ENCODE data around the gene SORCS3.

SORCS3 gene

GRCh38 chr10:104831272-104831671 lies 190.2 kb downstream of the SORCS3 start:
- no peak overlapping the region for H3K4me3 ChIP-seq (ENCODE audit: low read depth, low read length)

- H3K4me3 ChIP-seq (ENCODE audit: low read depth, low read length), result no peak overlapping the region
These were observed 193.5 kb downstream of the SORCS3 start for GRCh38 chr10:104834580-104834979.

DNA sequence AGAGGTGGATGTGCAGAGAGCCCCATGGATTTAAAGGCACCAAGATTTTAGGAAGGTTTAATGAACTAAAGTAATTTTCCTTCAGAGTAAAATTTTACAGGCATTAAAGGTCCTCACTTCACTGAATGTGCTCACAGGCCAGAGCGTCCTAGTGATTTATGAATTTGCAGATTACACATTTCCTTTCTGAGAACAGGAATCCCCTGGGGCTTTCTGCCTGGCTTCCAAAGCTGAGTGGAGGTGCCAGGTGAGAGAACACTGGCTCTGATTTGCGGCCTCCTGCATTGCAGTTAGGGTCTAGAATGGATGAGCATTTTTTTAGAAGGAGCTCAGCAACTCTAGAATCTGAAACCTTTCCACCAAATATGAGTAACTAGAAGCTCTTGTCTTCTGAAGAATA lies 194.3 kb downstream of the SORCS3 start:
- H3K4me3 ChIP-seq (ENCODE audit: low read depth, low read length), result no peak overlapping the region

DNA sequence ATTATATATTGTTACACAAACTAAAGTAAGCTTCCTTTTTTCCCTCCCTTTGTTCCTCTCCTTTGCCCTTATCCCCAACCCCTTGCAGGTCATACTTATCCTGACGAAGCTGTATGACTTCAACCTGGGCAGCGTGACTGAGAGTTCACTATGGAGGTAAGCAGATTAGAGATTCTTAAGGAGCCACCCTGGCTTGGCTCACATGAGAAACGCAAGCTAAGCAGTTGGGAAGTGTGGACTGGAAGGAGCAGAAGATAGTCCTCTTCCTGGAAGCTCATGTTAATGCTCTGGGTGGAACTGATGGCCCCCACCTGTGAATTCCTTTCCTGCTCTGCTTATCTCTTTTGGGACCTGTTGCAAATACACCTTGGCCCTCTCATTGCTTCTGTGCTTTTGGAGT lies 201.6 kb downstream of the SORCS3 start:
- H3K4me3 ChIP-seq (ENCODE audit: low read depth, low read length), result no peak overlapping the region

DNA sequence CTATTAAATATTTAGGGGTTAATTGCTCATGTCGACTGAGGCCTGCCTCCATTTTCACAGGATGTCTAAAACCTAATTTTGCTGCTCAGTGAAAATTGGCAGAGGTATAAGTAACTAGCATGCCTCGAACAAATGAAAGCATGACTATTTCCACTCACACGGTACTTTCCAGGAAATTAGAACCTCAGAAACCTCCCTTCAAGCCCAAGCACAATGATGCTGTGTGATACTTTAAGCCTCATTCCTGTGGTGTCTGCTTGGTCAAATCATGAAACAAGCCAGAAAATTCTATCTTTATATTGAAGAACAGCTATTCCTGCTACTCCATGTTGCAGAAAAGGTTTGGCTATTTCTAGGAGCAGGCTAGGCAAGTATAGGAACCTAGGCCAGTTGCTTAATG lies 203.0 kb downstream of the SORCS3 start:
- H3K4me3 ChIP-seq (ENCODE audit: low read depth, low read length), result no peak overlapping the region

GRCh38 chr10:104850023-104850422 lies 208.9 kb downstream of the SORCS3 start:
- H3K4me3 ChIP-seq (ENCODE audit: low read depth, low read length), result no peak overlapping the region

DNA sequence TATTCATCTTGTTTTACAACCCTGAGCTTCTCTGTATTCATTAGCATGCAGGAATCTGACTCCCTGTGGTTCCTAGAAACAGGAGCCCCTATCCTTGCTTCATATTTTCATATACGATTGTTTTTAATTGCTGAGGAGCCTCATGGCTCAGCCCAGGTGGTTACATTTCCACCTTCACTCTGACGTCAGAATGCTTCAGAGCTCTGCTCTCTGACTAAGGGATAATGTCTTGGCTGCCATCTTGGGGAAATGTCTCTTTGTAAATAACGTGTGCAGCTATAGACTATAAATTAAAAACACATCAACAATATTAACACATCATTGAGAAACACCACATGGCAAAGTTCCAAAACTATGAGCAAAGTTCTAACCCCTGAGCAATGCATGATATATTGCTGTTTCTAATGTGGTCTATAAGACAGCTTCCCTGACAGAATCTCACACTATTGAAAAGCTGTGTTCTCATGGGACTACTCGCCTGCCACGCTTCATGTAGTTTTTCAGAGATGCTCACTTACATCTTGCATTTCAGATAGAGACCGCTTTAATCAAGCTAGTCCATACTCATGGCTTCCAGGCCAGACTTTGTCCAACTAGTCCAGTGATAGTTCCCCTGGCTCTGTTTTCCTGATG lies 227.0 kb downstream of the SORCS3 start:
- no peak overlapping the region for H3K4me3 ChIP-seq (ENCODE audit: low read depth, low read length)

DNA sequence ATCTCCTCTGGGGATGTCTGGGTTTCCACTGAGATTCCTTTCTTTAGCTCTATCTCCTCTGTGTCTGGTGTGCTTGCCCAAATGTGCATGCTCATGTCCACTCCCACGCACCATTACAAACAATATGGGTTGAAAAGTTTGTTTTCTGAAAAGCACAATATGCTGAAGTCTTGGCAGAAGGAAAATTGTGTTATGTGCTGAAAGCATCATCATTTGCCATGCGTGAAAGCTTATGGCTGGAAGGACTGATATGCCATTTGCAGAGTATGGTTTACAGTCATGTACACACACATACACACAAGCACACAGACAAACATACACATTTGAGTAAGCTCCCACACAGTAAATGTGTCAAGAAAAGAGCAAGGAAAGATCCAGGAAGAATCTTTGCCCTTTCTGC lies 231.6 kb downstream of the SORCS3 start:
- H3K4me3 ChIP-seq (ENCODE audit: low read depth, low read length), result no peak overlapping the region

- H3K4me3 ChIP-seq (ENCODE audit: low read depth, low read length), result no peak overlapping the region
These were observed 232.1 kb downstream of the SORCS3 start for GRCh38 chr10:104873161-104873560.

DNA sequence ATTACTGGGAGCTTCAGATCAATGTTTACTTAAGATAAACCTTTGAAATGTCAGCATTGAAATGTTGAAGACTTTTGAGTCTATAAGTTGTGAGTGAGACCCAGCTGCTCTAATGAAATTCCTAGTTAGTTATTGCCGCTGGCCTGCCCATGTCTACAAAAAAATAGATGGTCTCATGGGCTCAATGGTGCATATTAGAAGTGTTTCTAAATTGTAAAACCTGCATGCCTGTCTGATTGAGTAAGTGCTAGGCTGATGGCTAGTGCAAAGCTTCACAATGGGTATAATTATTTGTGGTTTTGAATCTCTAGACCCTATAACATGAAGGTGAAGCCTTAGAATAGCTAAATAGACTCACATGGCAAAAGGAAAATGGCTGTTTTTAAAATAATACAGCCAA lies 234.5 kb downstream of the SORCS3 start:
- H3K4me3 ChIP-seq (ENCODE audit: low read depth, low read length), result no peak overlapping the region

DNA sequence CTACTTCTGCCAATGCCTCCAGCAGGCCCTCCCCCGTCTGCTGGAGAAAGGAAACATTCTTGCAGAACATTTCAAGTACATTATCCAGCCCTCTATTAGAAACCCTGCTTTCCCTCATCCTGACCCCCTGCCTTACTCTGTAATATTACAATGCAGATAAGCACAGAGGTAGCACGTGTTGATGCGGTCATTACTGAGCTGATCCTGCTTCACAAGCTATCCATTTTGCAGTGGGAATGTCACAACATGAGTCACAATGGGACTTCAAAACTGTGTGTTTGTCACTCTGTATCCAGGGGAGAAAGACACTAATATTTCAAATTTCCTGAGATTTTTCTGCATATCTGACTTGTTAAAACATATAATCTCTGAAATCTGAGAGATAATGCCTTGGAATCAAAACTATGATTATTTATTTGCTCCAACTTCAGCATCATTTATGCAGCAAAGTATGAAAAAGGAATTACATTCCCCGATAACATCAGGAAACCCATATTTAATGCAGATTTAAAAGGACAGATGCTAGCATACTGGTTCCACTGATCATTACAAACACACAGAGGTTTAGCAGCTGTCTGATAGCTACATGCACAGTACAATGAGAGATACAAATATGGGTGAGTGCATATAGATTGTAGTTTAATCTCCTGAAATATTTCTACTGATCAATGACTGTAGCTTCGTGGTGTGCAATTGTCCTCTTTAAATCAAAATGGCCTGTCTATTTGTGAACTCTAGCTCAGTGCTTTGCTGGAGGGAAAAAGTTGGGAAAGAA lies 239.7 kb downstream of the SORCS3 start:
- H3K4me3 ChIP-seq (ENCODE audit: low read depth, low read length), result no peak overlapping the region

GRCh38 chr10:104881740-104882139 lies 240.7 kb downstream of the SORCS3 start:
- H3K4me3 ChIP-seq (ENCODE audit: low read depth, low read length), result no peak overlapping the region

DNA sequence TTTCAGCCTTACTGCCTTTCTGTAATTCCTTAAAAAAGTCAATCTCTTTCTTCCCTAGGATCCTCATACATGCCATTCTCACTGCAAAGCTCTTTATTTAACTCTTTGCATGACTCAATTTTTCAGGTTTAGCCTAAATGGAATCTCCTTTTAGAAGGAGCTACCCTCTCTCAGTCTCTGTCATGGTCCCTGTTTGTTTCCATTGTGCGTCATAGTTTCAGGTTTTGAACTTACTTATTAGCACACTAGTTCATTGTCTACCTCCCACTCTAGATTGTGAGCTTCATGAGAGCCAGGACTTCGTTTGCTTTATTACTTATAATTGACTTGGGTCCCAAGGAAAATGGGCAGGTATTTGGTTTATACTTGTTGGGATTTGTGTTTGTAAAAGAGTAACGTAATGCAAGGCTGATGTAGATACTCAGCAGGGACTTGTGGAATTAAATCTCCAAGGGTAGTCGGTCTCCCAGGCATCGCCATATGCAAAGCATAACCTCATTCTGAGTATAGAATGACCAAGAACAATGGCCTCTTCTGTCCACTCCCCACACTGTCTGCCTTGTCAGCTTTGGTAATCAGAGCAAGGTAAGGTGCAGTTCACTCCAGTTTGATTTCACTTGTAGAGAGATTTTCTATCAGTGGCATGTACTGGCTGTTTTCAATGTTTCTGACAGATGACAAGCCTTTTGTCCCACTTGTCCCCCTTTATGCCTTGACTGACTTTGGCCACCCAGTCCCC lies 252.0 kb downstream of the SORCS3 start:
- H3K4me3 ChIP-seq (ENCODE audit: low read depth, low read length), result no peak overlapping the region

GRCh38 chr10:104893701-104894100 lies 252.6 kb downstream of the SORCS3 start:
- H3K4me3 ChIP-seq (ENCODE audit: low read depth, low read length), result no peak overlapping the region

DNA sequence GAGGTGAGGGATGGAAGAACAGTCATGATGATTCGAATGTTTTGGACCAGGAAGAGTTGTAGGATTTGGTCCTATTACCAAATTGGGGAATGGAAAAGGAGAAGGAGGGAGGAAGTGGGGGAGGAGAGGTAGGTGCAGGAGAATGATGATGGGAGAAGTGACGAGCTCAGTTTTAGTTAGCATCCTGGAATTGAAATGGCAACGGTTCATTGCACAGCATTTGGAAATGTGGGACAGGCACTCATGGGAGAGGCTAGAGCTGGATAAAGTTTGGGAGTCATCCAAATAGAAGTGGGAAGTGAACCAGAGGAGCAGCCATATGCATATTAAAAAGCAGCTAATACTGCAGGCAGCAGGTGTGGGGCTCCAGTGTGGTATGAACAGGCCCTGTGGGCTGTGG lies 253.6 kb downstream of the SORCS3 start:
- H3K4me3 ChIP-seq (ENCODE audit: low read depth, low read length), result no peak overlapping the region

- H3K4me3 ChIP-seq (ENCODE audit: low read depth, low read length), result no peak overlapping the region
These were observed 254.5 kb downstream of the SORCS3 start for GRCh38 chr10:104895541-104895940.

DNA sequence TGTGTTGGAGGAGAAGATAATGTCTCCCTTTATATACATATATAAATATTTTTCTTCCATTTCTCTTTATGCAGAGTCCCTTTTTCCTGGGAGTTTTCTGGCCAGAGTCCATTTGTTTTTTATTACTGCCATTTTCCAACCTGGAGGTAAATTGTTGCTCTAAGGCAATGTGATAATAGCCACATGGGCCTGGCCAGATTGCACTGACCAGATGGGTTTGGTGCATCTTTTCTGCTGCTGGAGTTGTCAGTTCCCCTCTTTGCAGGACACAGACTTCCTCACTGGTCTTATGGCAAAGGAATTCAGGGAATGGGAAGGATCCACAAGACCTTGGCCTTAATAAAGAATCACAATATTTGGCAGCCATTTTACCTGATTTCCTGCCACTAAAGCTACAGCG lies 254.9 kb downstream of the SORCS3 start:
- H3K4me3 ChIP-seq (ENCODE audit: low read depth, low read length), result no peak overlapping the region

DNA sequence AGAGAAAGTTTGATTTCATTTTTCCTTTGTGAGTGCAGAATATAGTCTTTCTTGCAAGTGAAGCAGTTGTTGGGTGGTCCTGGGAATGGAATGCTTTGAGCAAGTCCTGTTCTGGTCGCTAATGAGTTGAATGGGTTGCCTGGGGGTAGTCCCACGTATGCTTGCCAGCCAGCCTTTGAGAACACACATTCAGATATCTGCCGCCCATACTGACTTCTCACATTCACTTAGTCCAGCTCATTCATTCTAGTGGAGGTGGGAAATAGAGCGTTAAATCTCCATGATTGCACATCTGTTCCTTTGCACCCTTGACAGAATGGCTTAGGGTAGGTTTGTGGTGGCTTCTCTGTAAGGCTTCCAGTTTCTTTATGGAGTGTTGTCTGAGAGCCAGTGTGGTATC lies 256.6 kb downstream of the SORCS3 start:
- H3K4me3 ChIP-seq (ENCODE audit: low read depth, low read length), result no peak overlapping the region

DNA sequence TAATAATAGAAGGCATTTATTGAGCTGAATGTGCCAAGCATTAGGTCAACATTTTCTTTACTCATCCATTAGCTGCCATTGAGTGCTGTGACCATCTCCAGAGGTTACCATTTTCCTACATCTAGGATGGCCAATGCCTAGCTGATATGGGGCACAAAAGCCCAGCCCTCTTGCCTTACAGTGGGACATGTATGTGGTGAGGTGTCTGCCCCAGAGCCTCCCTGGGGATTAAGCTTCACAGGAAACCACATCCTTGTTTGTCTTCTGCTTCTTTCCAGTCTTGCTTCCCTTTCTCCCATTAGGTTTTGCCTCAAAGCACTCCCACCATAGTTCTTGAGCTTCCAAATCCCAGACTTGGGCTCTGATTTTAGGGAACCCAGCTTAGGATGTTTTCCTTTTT lies 258.7 kb downstream of the SORCS3 start:
- H3K4me3 ChIP-seq (ENCODE audit: low read depth, low read length), result no peak overlapping the region

DNA sequence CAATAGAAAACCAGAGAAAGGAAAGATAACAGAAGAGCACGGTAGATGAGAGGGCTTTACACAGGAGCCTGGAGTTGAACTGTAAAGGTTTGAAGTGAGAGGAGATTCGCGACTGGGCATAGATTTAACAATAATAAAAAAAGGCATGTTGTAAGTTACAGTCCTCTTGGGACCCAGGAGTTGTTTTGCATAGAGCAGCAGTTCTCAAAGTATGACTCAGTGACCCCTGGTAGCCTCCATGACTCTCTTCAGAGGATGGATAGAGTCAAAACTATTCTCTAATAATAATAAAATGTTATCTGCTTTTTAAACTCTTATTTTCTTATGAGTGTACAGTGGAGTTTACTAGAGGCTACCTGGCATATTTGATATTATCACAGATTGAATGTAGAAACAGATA lies 262.3 kb downstream of the SORCS3 start:
- no peak overlapping the region for H3K4me3 ChIP-seq (ENCODE audit: low read depth, low read length)

DNA sequence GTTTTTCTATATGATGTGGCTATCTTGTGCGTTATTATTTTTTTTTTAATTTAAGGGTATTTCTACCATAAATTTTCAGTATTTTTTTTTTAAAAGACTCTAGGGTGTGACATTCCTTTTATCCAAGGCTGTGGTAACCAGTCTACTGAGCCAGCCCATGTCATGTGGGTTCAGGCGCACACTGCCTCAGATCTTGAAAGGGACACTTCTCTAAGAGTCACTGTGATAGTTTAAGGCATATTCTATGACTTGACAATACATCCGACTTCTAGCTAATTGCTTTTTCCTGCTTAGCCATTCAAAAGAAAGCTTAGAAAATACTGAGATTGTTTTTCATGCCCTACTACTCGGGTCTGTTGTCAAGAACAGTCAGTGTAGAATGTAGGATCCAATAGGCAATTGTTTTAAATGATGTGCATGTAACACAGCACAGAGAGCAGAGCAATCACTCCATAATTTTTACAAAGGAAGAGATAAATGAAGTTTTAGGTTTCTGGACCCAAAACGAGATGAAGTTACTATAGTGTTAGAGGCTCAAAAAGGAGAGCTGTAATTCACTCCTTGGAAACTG lies 263.7 kb downstream of the SORCS3 start:
- H3K4me3 ChIP-seq (ENCODE audit: low read depth, low read length), result no peak overlapping the region

DNA sequence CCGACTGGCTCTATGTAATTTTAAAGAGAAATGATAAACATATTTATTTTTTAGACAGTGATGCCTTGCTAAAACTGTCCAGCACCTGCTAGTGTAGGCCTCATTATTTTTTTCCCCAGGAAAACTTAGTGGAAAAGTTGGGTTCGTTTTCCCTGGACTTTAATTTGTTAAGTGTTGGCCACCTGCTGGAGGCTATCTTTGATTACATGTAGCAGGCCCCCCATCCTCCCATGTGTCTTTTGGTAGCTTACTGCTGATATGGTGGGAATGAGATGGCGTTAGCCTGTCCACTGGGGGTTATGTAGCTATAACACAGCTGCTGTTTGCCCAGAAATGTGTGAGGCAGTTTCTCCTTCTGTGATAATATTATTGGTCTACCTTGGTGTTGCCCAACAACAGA lies 265.0 kb downstream of the SORCS3 start:
- H3K4me3 ChIP-seq (ENCODE audit: low read depth, low read length), result no peak overlapping the region
